Natural killer cell (primary cell): ENCODE data around the gene INO80B. TPM values are rescaled to one million over a fixed set of nuclear protein-coding genes. Genes with fewer than 3 reads are reported as not detected.
A peak's percentile ranks its signal among the peaks of the same experiment; 100 is the strongest.

Experiments
- ATAC-seq, 3 donors: fragments of 150-1000 bp in 2 of 3; fragments of 200-7000 bp in 1 of 3; cut with Tn5 transposase; 1 replicate in 1 of 3; 2 replicates in 2 of 3; pipeline ENCODE4 v1.10.0; 2021; ENCODE audit warnings: mild to moderate bottlenecking in 2 of 3, moderate library complexity in 2 of 3
- DNase-seq, 2 donors: peaks; one replicate each; pipeline versions ENCODE4 v3.0.0 to v3.0.0-alpha.2; 2013 to 2021; ENCODE audit warnings: mixed read lengths in 1 of 2
- H3K27ac ChIP-seq: one replicate; pipeline ENCODE4 v1.5.1; 2013; ENCODE audit warnings: mild to moderate bottlenecking, low read length
- H3K27me3 ChIP-seq: one replicate; pipeline ENCODE4 v1.6.1; 2013; ENCODE audit warnings: low read length; ENCODE audit not compliant: control insufficient read depth, insufficient read depth
- H3K36me3 ChIP-seq: one replicate; pipeline ENCODE4 v1.6.1; 2013; ENCODE audit warnings: low read length; ENCODE audit not compliant: control insufficient read depth, insufficient read depth
- H3K4me1 ChIP-seq: one replicate; pipeline ENCODE4 v1.6.1; 2013; ENCODE audit warnings: low read length; ENCODE audit not compliant: control insufficient read depth, insufficient read depth
- H3K4me3 ChIP-seq: one replicate; pipeline ENCODE4 v1.5.1; 2013; ENCODE audit warnings: low read length
- H3K9me3 ChIP-seq: one replicate; pipeline ENCODE4 v1.6.1; 2013; ENCODE audit warnings: low read length; ENCODE audit not compliant: control insufficient read depth, insufficient read depth
- H3K27ac Mint-ChIP-seq, 2 donors: one replicate each; pipeline ENCODE4 v1.8.0; 2022; ENCODE audit warnings: mild to moderate bottlenecking in 2 of 2, mixed read lengths in 2 of 2, moderate library complexity in 1 of 2
- H3K27me3 Mint-ChIP-seq, 2 donors: one replicate each; pipeline ENCODE4 v1.8.0; 2022; ENCODE audit warnings: low read depth in 2 of 2, mixed read lengths in 2 of 2
- H3K36me3 Mint-ChIP-seq: one replicate; pipeline ENCODE4 v1.8.0; 2022; ENCODE audit warnings: mixed read lengths
- H3K4me1 Mint-ChIP-seq, 2 donors: one replicate each; pipeline ENCODE4 v1.8.0; 2022; ENCODE audit warnings: mixed read lengths in 2 of 2
- H3K4me3 Mint-ChIP-seq: one replicate; pipeline ENCODE4 v1.8.0; 2022; ENCODE audit warnings: mild to moderate bottlenecking, moderate library complexity, mixed read lengths
- H3K9me3 Mint-ChIP-seq, 2 donors: one replicate each; pipeline ENCODE4 v1.8.0; 2022; ENCODE audit warnings: mixed read lengths in 2 of 2
- WGBS: methylation state at CpG from one replicate; pipeline ENCODE4 v1.1.7; 2013; ENCODE audit warnings: missing lambda C conversion rate; ENCODE audit not compliant: insufficient coverage; 5-methylcytosine and 5-hydroxymethylcytosine counted together
- intact Hi-C: fragments of 100-400 bp; cut with micrococcal nuclease; formaldehyde crosslinking; loops from one replicate; pipeline ENCODE4 v1.14.2; 2022
- total RNA-seq, 4 donors: library from RNA; stranded (reverse); fragments of 120-200 nt in 1 of 4; gene quantifications; one replicate each; pipeline versions ENCODE4 v1.2.3 to v1.2.4, GENCODE V29; 2013 to 2022
- TF ChIP-seq, protein P1 (sequence below): fragments of 200-600 bp; IDR thresholded peaks from one replicate; pipeline ENCODE4 v1.8.0; 2022; ENCODE audit warnings: antibody characterized with exemption

The INO80B gene
- total RNA-seq, 3 donors from 2014 or later (not counting 1 experiment from before 2014, with no cell fraction given) = 34.0 to 48.0 (median 37.7) TPM

DNA sequence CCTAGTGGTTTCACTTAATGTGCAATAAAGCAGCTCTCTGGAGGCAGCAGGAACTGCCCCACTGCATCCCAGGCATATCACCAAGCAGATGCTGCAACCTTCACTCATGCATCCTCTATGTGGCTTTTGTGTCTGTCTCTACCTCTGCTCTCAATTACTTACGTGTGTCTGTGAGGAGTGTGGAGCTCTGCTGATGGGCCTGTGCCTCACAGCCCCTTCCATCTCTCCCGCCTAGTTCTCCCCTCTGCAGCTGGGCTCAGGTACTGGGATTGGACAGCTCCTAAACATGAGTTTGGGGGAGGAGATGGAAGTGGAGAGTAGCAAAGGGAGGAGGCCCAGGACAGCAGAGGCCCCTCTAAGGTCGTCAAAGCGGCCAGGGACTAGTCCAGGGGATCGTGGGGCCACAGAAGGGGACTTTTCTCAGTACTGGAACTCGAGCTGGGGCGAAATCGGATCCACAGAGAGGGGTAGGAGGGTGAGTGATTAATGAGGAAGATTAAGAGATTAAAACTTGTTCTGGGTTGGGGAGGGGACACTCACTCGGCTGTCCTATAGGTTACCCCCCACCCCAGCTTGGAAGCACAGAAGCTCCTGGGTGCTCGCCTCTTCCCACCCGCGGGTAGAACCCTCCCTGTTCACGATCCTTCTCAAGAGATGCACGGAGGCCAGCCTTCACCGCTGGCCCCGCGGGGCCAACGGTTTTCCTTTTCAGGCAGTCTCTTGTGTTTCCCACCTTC, 46.6 kb downstream of the INO80B start:
- peaks cover 0 to 8% of the 10 kb centered on the region in 2 donors for H3K27me3 Mint-ChIP-seq
- no peaks in the 10 kb centered on the region for H3K9me3 Mint-ChIP-seq
- TF ChIP-seq, protein P1, sequence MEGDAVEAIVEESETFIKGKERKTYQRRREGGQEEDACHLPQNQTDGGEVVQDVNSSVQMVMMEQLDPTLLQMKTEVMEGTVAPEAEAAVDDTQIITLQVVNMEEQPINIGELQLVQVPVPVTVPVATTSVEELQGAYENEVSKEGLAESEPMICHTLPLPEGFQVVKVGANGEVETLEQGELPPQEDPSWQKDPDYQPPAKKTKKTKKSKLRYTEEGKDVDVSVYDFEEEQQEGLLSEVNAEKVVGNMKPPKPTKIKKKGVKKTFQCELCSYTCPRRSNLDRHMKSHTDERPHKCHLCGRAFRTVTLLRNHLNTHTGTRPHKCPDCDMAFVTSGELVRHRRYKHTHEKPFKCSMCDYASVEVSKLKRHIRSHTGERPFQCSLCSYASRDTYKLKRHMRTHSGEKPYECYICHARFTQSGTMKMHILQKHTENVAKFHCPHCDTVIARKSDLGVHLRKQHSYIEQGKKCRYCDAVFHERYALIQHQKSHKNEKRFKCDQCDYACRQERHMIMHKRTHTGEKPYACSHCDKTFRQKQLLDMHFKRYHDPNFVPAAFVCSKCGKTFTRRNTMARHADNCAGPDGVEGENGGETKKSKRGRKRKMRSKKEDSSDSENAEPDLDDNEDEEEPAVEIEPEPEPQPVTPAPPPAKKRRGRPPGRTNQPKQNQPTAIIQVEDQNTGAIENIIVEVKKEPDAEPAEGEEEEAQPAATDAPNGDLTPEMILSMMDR = no peak
- Histone ChIP-seq H3K4me1 (peaks cover 68% of the 10 kb centered on the region), H3K27me3 (peaks cover 5% of the 10 kb centered on the region), H3K36me3 (peaks cover 7% of the 10 kb centered on the region), H3K27ac (no peak overlapping the region), H3K4me3 (no peak overlapping the region), H3K9me3 (no peaks in the 10 kb centered on the region)
- peaks cover 39 to 75% of the 10 kb centered on the region in 2 donors for H3K4me1 Mint-ChIP-seq
- 83% methylated on average over 17 of the region's 18 CpGs for WGBS
- H3K4me3 Mint-ChIP-seq = peak overlapping the region; percentile 88
- H3K27ac Mint-ChIP-seq = peak overlapping the region; percentile 46 to 90
- H3K36me3 Mint-ChIP-seq = no peaks in the 10 kb centered on the region
- intact Hi-C loops = no loop called here
- DNase-seq = no peak
- ATAC-seq = no peak

- Histone ChIP-seq H3K27ac (no peak overlapping the region), H3K9me3 (no peaks in the 10 kb centered on the region), H3K27me3 (peaks cover 5% of the 10 kb centered on the region), H3K4me1 (peaks cover 73% of the 10 kb centered on the region), H3K36me3 (peaks cover 7% of the 10 kb centered on the region), H3K4me3 (peak overlapping the region; percentile 57)
- peak overlapping the region; percentile 88 for H3K4me3 Mint-ChIP-seq
- peak overlapping the region; percentile 84 to 90 for H3K27ac Mint-ChIP-seq
- peaks cover 0 to 8% of the 10 kb centered on the region in 2 donors for H3K27me3 Mint-ChIP-seq
- intact Hi-C loops = no loop called here
- WGBS = 15% methylated on average over 31 of the region's 32 CpGs
- ATAC-seq = no peak
- H3K36me3 Mint-ChIP-seq = no peaks in the 10 kb centered on the region
- no peaks in the 10 kb centered on the region for H3K9me3 Mint-ChIP-seq
- TF ChIP-seq, protein P1 = no peak
- DNase-seq = no peak
- peaks cover 46 to 82% of the 10 kb centered on the region in 2 donors for H3K4me1 Mint-ChIP-seq
Measured at GRCh38 chr2:74502147-74502719, 47.3 kb downstream of the INO80B start.

GRCh38 chr2:74502720-74503505, 48.0 kb downstream of the INO80B start:
- no peaks in the 10 kb centered on the region for H3K36me3 Mint-ChIP-seq
- peaks cover 68% of the 10 kb centered on the region for H3K4me1 ChIP-seq
- peaks cover 5% of the 10 kb centered on the region for H3K27me3 ChIP-seq
- H3K4me1 Mint-ChIP-seq = peaks cover 51 to 84% of the 10 kb centered on the region in 2 donors
- under 1% methylated on average over 67 of the region's 67 CpGs for WGBS
- peak overlapping the region; percentile 74 for H3K27ac ChIP-seq
- peaks cover 7% of the 10 kb centered on the region for H3K36me3 ChIP-seq
- intact Hi-C loops = loop anchor here (1.0 kb wide), 1 partner anchor 20 kb away; the partner anchor contains the start of gene TTC31
- H3K27me3 Mint-ChIP-seq = peaks cover 0 to 8% of the 10 kb centered on the region in 2 donors
- H3K9me3 Mint-ChIP-seq = no peaks in the 10 kb centered on the region
- peak overlapping the region; percentile 88 for H3K4me3 Mint-ChIP-seq
- ATAC-seq = peak; percentile 43 to 56 (median 48)
- TF ChIP-seq, protein P1 = peak; percentile 19
- no peaks in the 10 kb centered on the region for H3K9me3 ChIP-seq
- H3K4me3 ChIP-seq = peak overlapping the region; percentile 57
- peak; percentile 56 to 72 for DNase-seq
- H3K27ac Mint-ChIP-seq = peak overlapping the region; percentile 84 to 90
